Upper lobe of left lung (tissue), 6 donors: Measurements from ENCODE around the gene REV1. TPM values are rescaled to one million over a fixed set of nuclear protein-coding genes. Genes with fewer than 3 reads are reported as not detected.

ENCODE experiments used
- ATAC-seq, 2 donors: fragments of 200-7000 bp; cut with Tn5 transposase; one replicate each; pipeline ENCODE4 v1.9.1; 2022; ENCODE audit warnings: mild to moderate bottlenecking in 2 of 2, moderate library complexity in 2 of 2; ENCODE audit not compliant: low FRiP score in 2 of 2
- DNase-seq, 2 donors: peaks; one replicate each; pipeline ENCODE4 v3.0.0-alpha.2; 2019 to 2020
- H3K27ac ChIP-seq, 4 donors: fragments of 200-600 bp; sonication (generic); one replicate each; pipeline ENCODE4 v1.5.1; 2016 to 2019
- H3K27me3 ChIP-seq, 4 donors: fragments of 200-600 bp; sonication (generic); one replicate each; pipeline ENCODE4 v1.5.1; 2017 to 2019
- H3K36me3 ChIP-seq, 4 donors: fragments of 200-600 bp; sonication (generic); one replicate each; pipeline ENCODE4 v1.5.1; 2016 to 2019
- H3K4me1 ChIP-seq, 4 donors: fragments of 200-600 bp; sonication (generic); one replicate each; pipeline ENCODE4 v1.5.1; 2018 to 2019
- H3K4me3 ChIP-seq, 4 donors: fragments of 200-600 bp; sonication (generic); one replicate each; pipeline ENCODE4 v1.5.1; 2017 to 2019; ENCODE audit warnings: mild to moderate bottlenecking in 2 of 4, moderate library complexity in 1 of 4
- H3K9me3 ChIP-seq, 4 donors: fragments of 200-600 bp; sonication (generic); one replicate each; pipeline ENCODE4 v1.5.1; 2018 to 2019
- EP300 ChIP-seq, 4 donors: sonication (generic); formaldehyde crosslinking; IDR thresholded peaks; one replicate each; pipeline ENCODE4 v1.5.1; 2017; ENCODE audit warnings: antibody characterized with exemption in 4 of 4, control low read depth in 2 of 4
- POLR2A ChIP-seq, 4 donors: fragments of 450-650 bp; IDR thresholded peaks; one replicate each; pipeline ENCODE4 v1.5.1; 2016 to 2017; ENCODE audit warnings: antibody characterized with exemption in 4 of 4, mild to moderate bottlenecking in 2 of 4
- POLR2AphosphoS5 ChIP-seq, 2 donors: sonication (generic); formaldehyde crosslinking; IDR thresholded peaks; one replicate each; pipeline ENCODE4 v1.5.1; 2017; ENCODE audit warnings: antibody characterized with exemption in 2 of 2
- WGBS, 2 donors: methylation state at CpG; one replicate each; pipeline ENCODE4 v1.1.5; 2017 to 2018; 5-methylcytosine and 5-hydroxymethylcytosine counted together
- total RNA-seq, 6 donors: library from RNA; depleted of rRNA in 4 of 6; stranded (reverse); fragments of >200 nt in 4 of 6; gene quantifications; one replicate each; pipeline versions ENCODE4 v1.1.0 to v1.2.1, GENCODE V29; 2016 to 2021
- TF ChIP-seq, protein P1 (sequence below), 6 experiments: fragments of 450-650 bp in 4 of 6; fragments of 200-600 bp in 2 of 6; sonication (generic) in 2 of 6; IDR thresholded peaks; one replicate each; pipeline ENCODE4 v1.5.1; 2016 to 2019; ENCODE audit warnings: antibody characterized with exemption in 6 of 6
- donor health status: DM: no; HTN: no; CAD: no; lungs with moderate emphysema.
- donor health status: DM: no; HTN: yes; CAD: no; lungs with severe emphysema.

The REV1 gene
- total RNA-seq, 6 donors from 2014 or later = 34.6 to 135 (median 61.8) TPM

DNA sequence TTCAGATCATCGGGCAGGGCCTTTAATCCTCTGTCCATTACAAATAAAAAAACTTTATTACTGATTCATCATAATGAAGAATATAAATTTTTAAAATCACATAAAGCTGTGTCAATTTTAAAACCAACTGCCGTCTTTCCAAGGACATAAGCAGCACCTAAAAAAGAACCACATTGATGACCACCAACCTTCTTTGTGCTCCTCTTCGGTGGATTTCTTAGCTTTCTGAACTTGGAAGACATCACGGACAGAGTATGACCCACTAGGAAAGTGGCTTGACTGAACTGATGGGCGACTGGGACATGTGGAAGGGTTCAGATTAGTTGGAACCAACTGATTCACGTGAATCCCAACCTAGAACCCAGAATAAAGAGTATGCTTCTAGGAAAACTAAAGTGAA lies 83.7 kb downstream of the REV1 start:
- Histone ChIP-seq H3K4me1 (no peaks in the 10 kb centered on the region), H3K27me3 (no peaks in the 10 kb centered on the region), H3K9me3 (no peaks in the 10 kb centered on the region), H3K4me3 (no peak overlapping the region), H3K27ac (no peak overlapping the region), H3K36me3 (peaks cover 22 to 93% (median 63%) of the 10 kb centered on the region in 4 donors)
- TF ChIP-seq EP300 (IDR thresholded peaks at IDR 0.05) (no peak), POLR2A (IDR thresholded peaks at IDR 0.05) (no peak), POLR2AphosphoS5 (IDR thresholded peaks at IDR 0.05) (no peak)
- TF ChIP-seq, protein P1, sequence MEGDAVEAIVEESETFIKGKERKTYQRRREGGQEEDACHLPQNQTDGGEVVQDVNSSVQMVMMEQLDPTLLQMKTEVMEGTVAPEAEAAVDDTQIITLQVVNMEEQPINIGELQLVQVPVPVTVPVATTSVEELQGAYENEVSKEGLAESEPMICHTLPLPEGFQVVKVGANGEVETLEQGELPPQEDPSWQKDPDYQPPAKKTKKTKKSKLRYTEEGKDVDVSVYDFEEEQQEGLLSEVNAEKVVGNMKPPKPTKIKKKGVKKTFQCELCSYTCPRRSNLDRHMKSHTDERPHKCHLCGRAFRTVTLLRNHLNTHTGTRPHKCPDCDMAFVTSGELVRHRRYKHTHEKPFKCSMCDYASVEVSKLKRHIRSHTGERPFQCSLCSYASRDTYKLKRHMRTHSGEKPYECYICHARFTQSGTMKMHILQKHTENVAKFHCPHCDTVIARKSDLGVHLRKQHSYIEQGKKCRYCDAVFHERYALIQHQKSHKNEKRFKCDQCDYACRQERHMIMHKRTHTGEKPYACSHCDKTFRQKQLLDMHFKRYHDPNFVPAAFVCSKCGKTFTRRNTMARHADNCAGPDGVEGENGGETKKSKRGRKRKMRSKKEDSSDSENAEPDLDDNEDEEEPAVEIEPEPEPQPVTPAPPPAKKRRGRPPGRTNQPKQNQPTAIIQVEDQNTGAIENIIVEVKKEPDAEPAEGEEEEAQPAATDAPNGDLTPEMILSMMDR (IDR thresholded peaks at IDR 0.05) = no peak
- 91 to 98% methylated on average over 6 of the region's 6 CpGs for WGBS, 2 donors
- ATAC-seq (no peak), DNase-seq (no peak)

DNA sequence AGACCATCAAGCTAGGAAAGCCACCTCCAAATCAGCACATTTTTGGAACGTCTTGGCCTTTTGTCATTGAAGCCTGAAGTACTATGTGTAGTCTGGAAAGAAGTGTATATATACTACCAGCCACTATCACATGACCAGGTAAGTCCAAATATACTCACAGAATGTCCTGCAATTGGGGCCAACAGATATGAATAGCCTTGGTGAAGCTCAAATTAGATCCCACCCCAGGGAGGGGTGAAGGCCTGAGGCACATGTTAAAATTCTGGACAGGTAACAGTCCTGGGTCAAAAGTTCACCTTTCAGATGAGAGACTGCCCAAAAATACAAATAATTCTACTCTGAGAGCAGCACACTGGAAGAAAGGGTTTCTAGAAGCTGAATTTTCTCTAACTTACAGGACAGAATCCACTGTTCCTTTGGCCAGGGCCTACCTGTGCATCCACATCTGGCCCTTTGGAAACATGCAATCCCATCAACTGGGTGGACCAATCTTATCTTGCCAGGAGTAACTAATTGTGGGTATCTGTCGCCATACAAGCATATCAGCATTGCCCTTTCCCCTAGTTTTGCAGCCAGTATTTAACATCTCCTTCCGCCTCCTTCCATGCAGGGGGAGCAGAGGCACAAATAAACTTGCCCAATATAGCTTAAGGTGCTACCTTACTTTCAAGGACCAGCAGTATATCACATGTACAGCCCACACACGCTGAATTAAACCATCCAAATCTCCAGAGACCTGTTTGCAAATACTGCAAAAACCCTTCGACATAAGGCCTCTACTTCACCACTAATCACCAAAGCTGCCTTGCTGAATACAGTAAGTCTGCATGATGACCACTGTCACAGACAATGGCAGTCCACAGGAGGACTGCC lies 84.8 kb downstream of the REV1 start:
- ATAC-seq = no peak

DNA sequence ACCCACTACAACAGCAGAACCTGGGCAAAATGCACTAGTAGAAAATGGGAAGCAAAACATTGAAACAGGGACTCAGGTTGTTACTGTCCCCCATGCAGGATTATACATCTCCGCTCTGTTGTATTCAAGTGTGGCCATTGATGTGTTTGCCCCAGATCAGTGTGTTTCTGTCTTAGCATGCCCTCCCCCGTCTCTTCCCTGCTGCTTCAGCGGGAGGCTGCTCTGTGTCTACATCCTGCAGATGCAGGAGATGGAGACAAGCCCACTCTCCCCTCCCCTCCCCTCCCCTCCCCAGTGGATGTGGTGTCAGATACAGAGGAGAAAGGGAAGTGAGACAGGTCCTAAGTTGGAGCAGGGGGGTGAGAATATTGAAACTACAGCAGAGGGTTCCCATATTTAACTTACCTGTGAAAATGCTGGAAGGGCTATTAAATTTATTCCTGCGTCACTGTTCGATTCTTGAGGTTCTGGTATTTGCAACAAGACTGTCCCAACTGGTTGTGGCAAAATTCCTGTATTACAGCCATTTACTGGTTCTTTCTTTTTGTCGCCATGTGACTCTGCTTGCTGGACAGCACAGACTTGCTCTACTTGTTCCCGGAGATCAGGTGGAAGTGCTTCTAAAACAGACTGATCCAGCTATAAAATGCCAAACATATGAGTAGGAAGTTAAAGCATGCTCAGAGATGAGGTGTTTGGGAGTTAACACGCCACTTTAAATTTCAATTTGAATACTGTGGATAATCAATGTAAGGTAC lies 85.6 kb downstream of the REV1 start:
- H3K27ac ChIP-seq = no peak overlapping the region
- no peak overlapping the region for H3K4me3 ChIP-seq
- WGBS, 2 donors = 88% methylated on average over 8 of the region's 8 CpGs
- DNase-seq = no peak
- H3K36me3 ChIP-seq = peaks cover 26 to 93% (median 59%) of the 10 kb centered on the region in 4 donors
- ATAC-seq = no peak
- H3K9me3 ChIP-seq = no peaks in the 10 kb centered on the region
- H3K27me3 ChIP-seq = no peaks in the 10 kb centered on the region
- TF ChIP-seq POLR2AphosphoS5 (IDR thresholded peaks at IDR 0.05) = no peak
- TF ChIP-seq POLR2A (IDR thresholded peaks at IDR 0.05) = no peak
- TF ChIP-seq EP300 (IDR thresholded peaks at IDR 0.05) = no peak
- TF ChIP-seq, protein P1 (IDR thresholded peaks at IDR 0.05) = no peak
- no peaks in the 10 kb centered on the region for H3K4me1 ChIP-seq

More for the DNA sequence above, 84.8 kb downstream of the REV1 start:
- H3K27me3 ChIP-seq = no peaks in the 10 kb centered on the region
- DNase-seq = no peak
- TF ChIP-seq POLR2AphosphoS5 (IDR thresholded peaks at IDR 0.05) (no peak), POLR2A (IDR thresholded peaks at IDR 0.05) (no peak), EP300 (IDR thresholded peaks at IDR 0.05) (no peak)
- TF ChIP-seq, protein P1 (IDR thresholded peaks at IDR 0.05) = no peak
- peaks cover 23 to 93% (median 56%) of the 10 kb centered on the region in 4 donors for H3K36me3 ChIP-seq
- 82 to 88% methylated on average over 5 of the region's 5 CpGs for WGBS, 2 donors
- H3K27ac ChIP-seq = no peak overlapping the region
- H3K9me3 ChIP-seq = no peaks in the 10 kb centered on the region
- no peaks in the 10 kb centered on the region for H3K4me1 ChIP-seq
- no peak overlapping the region for H3K4me3 ChIP-seq

DNA sequence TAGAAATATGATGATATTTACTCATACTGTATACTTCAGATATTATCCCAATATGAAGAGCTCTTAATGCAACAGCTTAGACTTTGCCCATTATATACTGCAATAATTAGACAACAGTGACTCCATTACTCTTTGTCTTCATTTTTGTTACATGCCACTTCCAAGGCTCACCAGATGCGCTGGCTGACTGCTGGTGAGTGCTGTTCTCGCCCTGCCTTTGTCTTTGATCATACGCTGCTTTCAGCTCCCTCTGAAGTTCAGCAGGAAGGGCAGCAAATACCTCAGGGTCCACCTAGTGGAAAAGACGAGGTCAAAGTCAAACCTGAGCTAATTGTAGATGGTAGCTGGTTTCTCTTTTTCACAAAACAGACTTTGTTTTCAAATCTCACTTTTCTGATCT lies 86.3 kb downstream of the REV1 start:
- WGBS, 2 donors = 81 to 87% methylated on average over 4 of the region's 4 CpGs
- TF ChIP-seq, protein P1 (IDR thresholded peaks at IDR 0.05) = no peak
- TF ChIP-seq EP300 (IDR thresholded peaks at IDR 0.05) (no peak), POLR2AphosphoS5 (IDR thresholded peaks at IDR 0.05) (no peak), POLR2A (IDR thresholded peaks at IDR 0.05) (no peak)

More for the DNA sequence above, 86.3 kb downstream of the REV1 start:
- peaks cover 33 to 93% (median 66%) of the 10 kb centered on the region in 4 donors for H3K36me3 ChIP-seq
- no peaks in the 10 kb centered on the region for H3K4me1 ChIP-seq
- DNase-seq (no peak), ATAC-seq (no peak)
- H3K9me3 ChIP-seq = no peaks in the 10 kb centered on the region
- H3K27me3 ChIP-seq = no peaks in the 10 kb centered on the region
- no peak overlapping the region for H3K27ac ChIP-seq
- H3K4me3 ChIP-seq = no peak overlapping the region
